HG03442 (cell line): ENCODE measurements around the gene CDCA3.
"Not testable (repeated sequence)": the region's sequence is repeated elsewhere in the genome, so short reads cannot be mapped to it uniquely, and the experiment has no call there.

Source experiments
- ATAC-seq: cut with Tn5 transposase; IDR thresholded peaks from one replicate; pipeline ENCODE4 v1.9.1; 2021; ENCODE audit warnings: mild to moderate bottlenecking, moderate library complexity; ENCODE audit not compliant: unreplicated experiment

CDCA3 gene

GRCh38 chr12:6873094-6874014 lies 22.3 kb upstream of the CDCA3 start, which contains the start of gene SPSB2:
TSS of gene SPSB2 (minus strand) at chr12:6873303. CDS start at chr12:6872901, 402 bp downstream.
- ATAC-seq: peak; percentile 78

DNA sequence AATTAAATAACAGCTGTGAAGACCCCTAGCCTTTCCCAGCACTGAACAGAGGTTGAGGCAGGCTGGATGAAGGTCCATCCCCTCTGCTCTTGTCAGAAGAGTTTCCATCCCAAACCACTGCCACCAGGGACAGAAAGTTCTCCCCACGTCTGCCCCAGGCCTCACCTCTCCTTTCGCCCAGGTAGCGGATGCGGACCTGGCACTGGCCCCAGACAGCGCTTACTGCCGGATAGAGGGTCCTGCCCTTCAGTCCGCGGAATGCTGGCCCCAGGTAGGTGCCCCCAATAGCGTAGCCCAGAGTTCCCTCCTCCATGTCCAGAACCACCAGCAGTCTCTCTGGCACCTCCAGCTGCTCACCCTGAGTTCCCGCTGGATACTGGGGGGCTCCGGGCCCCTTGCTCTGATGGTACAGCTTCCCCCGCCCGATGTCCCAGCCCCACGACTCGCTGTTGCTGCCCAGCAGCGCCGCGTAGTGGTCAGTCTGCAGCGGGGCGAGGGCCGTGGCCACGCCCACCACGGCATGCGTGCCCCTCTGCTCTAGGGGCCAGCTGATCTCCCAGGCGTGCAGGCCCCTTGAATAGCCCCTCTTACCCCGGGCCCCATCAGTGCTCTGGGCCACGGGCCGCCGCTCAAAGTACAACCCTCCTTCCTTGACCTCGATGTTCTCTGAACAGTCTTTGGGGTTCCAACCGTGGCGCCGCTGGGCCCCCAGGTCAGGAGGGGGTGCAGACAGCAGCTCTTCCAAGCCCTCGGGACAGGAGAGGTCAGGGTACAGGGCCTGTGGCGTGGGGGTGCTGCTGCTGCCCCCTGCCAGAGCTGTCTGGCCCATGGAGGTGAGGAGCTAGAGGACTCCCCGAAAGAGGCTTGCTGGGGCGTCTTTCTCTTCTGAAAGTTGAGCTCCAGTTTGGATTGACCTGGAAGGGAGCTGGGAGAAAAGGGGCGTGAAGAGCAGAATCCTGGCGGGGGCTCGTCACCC lies 21.3 kb upstream of the CDCA3 start:
- no peak for ATAC-seq

DNA sequence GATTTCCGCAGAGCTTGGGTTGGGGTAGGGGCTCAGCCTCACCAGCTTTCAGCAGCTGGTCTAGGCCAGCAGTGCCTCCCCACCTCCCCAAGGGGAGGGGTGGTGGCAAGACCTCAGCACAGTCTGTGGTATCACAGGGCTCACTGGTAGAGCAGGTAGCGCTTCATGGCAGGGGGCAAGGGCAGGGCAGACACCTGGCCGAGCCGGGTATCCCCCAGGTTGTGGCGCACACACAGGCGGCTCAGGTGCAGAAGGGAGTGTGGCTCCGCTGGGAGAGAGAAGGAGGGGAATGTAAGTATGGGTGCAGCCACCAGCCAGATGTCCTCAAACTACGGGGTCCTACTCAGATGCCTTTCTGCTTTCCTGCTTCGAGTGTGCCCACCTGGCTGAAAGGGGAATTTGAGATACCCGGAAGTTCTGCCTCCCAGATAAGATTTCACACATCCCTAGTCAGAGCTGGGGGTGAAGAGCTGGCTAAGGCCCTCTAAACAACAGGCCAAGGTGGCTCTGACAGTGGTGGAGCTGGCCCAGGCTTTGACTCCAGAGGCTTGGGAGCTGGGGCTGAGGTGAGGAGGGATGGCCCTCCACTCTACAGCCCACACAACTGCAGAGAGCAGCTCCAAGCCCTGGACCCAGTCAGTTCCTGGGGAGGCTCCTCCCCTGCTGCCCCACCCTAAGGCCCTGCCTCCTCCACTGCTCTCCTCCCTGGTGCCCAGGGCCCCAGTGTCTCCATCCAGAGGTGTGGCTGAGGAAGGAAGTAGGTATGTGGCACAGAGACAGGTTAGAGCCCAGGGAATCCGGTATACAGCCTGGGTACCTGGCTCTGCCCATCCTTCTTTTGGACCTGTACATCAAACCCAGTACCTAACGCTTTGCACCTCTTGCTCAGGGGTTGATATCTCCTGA lies 20.2 kb upstream of the CDCA3 start:
- ATAC-seq: no peak

DNA sequence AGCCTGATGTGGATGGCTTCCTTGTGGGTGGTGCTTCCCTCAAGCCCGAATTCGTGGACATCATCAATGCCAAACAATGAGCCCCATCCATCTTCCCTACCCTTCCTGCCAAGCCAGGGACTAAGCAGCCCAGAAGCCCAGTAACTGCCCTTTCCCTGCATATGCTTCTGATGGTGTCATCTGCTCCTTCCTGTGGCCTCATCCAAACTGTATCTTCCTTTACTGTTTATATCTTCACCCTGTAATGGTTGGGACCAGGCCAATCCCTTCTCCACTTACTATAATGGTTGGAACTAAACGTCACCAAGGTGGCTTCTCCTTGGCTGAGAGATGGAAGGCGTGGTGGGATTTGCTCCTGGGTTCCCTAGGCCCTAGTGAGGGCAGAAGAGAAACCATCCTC lies 19.2 kb upstream of the CDCA3 start:
- not testable (repeated sequence) for ATAC-seq

DNA sequence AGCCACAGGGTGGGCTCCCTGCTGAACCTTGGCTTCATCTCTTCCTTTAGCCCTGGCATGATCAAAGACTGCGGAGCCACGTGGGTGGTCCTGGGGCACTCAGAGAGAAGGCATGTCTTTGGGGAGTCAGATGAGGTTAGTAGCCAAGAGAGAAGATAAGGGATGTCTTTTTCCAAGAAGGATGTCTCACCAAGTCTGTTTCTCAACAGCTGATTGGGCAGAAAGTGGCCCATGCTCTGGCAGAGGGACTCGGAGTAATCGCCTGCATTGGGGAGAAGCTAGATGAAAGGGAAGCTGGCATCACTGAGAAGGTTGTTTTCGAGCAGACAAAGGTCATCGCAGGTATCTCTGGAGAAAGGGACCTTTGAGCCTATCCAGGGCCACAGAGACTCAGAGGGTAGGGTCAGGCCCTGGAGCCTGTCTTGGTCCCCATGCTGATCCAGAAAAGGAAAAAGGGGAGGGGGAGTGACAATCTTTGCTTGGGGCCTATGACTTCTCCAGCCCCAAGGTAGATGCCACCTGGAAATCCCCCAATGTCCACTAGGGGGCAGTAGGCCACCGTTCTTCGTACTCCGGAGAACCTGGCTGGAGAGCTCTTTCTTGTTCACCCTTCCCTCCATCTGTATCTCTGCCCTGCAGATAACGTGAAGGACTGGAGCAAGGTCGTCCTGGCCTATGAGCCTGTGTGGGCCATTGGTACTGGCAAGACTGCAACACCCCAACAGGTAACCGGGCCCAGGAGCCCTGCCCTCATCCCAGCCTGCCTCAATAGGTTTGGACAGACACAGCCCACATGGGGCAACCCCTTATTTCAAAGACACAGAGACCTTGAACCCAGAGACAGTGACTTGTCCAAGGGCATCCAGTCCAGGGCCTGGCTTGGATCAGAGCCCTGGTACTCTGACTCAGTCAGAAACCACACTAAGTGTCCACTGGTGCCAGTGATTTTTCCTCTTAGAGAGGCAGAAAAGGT lies 18.2 kb upstream of the CDCA3 start:
- ATAC-seq: no peak

GRCh38 chr12:6868211-6869048 lies 17.3 kb upstream of the CDCA3 start:
- no peak for ATAC-seq

GRCh38 chr12:6867413-6868210 lies 16.5 kb upstream of the CDCA3 start, which contains the start of gene TPI1:
TSS of gene TPI1 (plus strand) at chr12:6867531. CDS start at chr12:6867567, 36 bp downstream.
- peak; percentile 61 for ATAC-seq

DNA sequence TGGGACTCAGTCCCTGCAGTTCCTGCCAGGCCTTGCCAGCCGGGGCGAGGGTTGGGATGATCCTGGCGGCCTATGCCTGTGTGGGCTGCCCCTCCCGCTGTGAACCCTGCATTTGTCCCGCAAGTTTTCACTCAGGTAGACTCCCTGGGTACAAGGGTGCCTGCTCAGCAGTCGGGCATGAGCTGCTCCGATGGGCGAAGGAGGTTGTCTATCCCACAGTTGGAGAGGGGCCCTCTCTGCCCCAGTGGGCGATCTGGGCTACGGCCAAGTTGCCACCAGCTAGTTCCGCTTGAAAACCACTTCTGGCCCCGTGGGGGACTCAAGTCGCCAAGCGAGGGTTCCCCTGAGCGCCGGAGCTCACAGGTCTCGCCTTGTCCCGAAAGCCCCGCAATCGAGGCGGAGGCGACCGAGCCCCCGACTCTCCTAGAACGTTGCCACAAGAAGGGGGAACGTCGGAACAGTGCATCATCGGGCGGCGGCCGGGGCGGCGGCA lies 15.9 kb upstream of the CDCA3 start:
- peak; percentile 7 for ATAC-seq

DNA sequence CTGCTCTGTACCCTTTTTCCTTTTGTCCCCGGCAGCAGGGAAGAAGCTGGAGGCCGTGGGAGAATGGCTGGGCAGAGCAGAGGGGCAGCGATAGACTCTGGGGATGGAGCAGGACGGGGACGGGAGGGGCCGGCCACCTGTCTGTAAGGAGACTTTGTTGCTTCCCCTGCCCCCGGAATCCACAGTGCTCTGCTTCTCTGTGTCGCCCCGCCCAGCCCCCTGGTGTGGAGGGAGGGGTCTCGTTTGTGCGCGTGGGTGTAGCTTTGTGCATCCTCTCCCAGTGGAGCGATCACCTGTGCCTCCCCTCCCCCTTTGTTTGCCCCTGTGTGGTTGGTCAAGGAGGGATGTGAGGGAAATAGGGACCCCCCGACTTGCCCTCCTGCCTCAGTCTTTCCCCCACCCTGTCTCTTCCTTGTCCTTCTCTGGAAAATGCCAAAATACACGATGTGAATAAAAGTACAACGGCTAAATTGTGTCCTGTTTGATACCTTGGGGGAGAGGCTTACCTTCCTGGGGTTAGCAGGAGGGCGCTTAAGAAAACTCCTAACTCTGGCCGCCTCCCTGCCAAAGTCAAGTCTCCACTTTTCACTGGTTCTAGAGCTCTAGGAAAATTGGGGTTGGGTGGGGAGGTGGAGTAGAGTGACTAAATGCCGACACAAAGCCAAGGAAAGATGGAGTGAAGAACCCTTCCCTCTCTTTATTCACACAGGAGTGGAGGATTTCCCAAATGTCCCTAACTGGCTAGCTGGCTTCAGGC lies 15.3 kb upstream of the CDCA3 start:
- no peak for ATAC-seq

DNA sequence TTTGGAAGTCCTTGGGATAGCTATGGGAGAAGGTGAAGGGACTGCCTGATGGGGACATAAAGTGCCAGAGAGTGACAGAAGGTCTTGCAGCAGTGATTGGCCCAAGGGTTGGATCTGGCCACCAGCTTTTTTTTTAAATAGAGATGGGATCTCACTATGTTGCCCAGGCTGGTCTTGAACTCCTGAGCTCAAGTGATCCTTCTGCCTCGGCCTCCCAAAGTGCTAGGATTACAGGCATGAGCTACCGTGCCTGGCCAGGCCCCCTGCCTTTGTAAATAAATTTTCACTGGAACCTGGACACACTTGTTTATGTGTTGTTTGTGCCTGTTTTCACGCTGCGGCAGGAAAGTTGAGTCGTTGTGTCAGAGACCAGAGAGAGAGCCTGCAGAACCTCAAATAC lies 14.2 kb upstream of the CDCA3 start:
- ATAC-seq: not testable (repeated sequence)

- ATAC-seq: no peak
Observed at GRCh38 chr12:6863586-6864321, 12.7 kb upstream of the CDCA3 start.

- ATAC-seq: no peak
Observed at GRCh38 chr12:6863033-6863432, 11.9 kb upstream of the CDCA3 start.

GRCh38 chr12:6861391-6861790 lies 10.3 kb upstream of the CDCA3 start:
- no peak for ATAC-seq

DNA sequence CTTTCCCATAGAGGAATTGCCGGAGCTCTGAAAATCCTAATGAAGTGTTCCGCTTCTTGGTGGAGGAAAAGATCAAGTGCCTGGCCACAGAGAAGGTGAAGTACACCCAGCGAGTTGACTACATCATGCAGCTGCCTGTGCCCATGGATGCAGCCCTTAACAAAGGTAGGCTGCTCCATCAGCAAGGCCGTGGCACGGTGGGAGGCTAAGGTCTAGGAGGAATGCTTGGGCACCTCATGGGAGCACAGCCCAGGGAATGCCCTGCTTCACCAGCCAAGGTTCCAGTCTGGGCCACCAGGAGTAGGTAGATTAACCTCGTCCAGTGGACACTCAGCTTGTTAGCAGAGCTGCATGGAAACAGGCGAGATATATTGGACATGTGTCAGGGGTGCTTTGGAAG lies 9.9 kb upstream of the CDCA3 start:
- ATAC-seq: no peak

GRCh38 chr12:6860116-6860515 lies 9.0 kb upstream of the CDCA3 start:
- ATAC-seq: no peak

GRCh38 chr12:6858799-6859198 lies 7.7 kb upstream of the CDCA3 start:
- no peak for ATAC-seq
